GM12875 (cell line): ENCODE data around the gene DRC1.

Experiments
- H3K4me3 ChIP-seq: one replicate; pipeline ENCODE4 v1.5.1; 2011; ENCODE audit warnings: low read depth, low read length, control low read depth
- TF ChIP-seq, protein P1 (sequence below): IDR thresholded peaks from 2 replicates; pipeline ENCODE4 v1.5.1; 2011; ENCODE audit warnings: low read depth, mild to moderate bottlenecking, control low read depth, inconsistent platforms, low read length, moderate library complexity, borderline replicate concordance; ENCODE audit not compliant: insufficient read depth

The DRC1 gene

DNA sequence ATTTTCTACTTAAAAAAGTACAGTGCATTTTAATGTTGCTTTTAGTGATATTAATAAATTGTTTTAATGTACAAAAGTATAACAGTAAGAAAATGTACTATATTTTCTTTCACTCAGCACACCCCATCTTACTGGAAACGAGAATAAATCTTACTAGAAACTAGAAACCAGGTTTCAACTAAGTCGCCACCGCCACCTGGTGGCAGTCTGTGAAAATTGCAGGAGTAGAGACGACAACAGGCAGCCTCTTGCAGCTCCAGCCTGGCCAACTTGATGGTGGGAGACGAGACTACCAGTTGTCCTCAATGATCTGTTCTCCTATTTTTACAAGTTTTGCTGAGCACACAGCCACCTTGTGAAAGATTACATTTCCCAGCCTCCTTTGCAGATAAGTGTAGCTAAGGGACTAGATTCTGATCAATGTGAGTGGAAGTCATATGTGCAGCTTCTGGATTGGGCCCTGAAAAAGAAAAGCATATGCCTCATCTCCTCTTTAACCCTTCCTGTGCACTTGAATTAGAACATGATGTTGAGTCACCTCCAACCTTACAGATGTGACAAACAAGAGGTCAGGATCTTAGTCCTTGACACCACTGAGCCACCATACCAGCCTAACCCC is 67.5 kb downstream of the DRC1 start:
- TF ChIP-seq, protein P1, sequence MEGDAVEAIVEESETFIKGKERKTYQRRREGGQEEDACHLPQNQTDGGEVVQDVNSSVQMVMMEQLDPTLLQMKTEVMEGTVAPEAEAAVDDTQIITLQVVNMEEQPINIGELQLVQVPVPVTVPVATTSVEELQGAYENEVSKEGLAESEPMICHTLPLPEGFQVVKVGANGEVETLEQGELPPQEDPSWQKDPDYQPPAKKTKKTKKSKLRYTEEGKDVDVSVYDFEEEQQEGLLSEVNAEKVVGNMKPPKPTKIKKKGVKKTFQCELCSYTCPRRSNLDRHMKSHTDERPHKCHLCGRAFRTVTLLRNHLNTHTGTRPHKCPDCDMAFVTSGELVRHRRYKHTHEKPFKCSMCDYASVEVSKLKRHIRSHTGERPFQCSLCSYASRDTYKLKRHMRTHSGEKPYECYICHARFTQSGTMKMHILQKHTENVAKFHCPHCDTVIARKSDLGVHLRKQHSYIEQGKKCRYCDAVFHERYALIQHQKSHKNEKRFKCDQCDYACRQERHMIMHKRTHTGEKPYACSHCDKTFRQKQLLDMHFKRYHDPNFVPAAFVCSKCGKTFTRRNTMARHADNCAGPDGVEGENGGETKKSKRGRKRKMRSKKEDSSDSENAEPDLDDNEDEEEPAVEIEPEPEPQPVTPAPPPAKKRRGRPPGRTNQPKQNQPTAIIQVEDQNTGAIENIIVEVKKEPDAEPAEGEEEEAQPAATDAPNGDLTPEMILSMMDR, result peak; percentile 83
- H3K4me3 ChIP-seq, result no peak overlapping the region

DNA sequence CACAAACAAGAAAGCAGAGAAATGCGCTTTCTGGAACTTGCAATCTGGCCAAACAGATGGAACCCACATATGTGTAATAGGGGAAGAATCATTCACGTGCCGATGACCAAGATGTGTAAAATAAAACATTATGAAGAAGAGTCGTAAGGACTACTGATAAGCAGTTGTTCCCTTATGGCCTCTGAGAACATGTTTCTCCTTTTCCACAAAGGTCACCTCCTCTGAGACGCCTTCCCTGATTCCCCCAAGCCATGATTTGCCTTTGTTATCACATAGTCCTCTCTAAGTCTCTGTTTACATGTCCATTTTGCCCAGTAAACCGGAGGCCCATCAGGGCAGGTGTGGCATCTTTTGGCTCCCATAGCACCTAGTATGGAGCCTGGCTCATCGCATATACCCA is 68.2 kb downstream of the DRC1 start:
- TF ChIP-seq, protein P1, result no peak
- H3K4me3 ChIP-seq, result no peak overlapping the region

DNA sequence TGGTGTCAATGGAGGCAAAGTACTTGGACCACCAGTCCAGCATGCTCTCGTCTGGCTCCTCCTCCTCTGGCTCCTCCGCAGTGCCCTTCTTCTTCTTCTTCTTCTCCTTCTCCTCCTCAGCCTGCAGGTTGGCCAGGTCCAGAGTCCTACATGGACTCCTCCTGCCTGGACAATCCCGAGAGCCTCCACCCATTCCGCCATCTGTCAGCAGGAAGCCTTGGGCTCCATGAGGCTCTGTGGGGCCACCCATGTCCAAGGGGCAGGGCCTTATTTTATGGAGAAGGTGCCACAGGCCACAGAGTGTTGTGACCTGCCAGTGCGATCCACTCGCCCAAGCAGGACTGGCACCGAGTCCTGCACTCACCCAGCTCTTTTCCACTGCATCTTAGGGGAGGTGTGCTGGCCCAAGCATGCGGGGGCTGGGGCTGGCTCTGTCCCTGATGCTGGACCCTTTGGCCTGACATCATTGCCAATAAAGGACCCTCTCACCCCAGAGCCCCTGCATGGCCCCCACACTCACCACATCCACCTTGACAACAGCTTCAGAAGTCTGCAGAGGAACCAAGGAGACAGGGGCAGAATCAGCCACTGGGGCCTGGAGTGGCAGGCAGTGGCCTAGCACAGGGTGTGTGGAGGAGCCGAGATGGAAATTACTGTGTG is 69.0 kb downstream of the DRC1 start:
- H3K4me3 ChIP-seq, result no peak overlapping the region
- TF ChIP-seq, protein P1, result no peak

DNA sequence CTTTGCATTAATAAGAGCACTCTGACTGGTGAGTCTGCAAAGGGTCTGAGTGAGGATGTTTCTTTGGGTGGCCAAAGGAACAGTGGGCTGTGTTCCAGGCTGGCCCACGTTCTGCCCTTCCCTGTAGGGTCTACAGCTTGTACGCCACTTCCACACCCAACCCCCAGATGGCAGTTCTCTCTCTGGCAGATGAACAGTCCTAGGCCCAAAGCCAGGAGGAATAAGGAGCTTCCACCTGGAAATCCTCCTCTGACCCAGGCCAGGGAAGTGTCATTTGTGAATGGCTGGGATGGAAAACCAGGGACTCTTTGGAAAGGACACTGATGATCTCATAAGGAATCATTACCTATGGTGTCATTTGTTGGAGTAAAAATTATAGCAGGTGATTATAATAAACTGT is 69.6 kb downstream of the DRC1 start:
- TF ChIP-seq, protein P1, result no peak

DNA sequence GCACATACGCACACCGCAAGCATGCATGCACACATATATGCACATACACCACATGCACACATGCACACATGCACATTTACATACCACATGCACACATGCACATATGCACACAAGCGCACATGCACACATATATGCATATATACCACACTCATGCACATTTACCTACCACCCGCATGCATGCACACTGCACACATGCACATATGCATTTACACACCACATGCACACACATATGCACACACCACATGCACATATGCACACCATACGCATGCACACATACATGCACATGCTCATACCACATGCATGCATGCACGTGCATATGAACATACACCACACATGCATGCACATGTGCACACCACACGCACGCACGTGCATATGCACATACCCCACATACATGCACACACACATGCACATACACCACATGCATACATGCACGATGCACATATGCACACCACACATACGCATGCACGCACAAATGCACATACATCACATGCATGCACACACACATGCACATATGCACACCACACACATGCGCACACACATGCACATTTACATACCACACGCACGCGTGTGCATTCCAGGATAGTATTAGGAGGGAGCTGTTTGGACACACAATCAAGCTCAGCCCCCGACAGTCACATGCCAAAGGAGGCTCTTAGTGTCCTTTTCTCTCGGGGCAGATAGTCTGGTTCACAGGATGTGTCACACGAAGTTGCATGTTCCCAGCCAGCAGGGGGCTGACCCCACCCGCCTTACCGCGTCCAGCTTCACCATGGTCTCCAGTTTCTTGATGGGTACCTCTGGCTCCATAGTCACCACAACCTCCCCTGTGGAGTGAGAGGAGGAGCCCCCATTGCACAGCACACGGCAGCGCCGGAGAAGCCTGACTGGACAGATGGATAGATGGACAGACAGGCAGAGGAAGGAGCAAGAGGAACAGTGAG is 70.3 kb downstream of the DRC1 start:
- no peak overlapping the region for H3K4me3 ChIP-seq
- TF ChIP-seq, protein P1, result no peak

More for the DNA sequence above, 69.6 kb downstream of the DRC1 start:
- no peak overlapping the region for H3K4me3 ChIP-seq

DNA sequence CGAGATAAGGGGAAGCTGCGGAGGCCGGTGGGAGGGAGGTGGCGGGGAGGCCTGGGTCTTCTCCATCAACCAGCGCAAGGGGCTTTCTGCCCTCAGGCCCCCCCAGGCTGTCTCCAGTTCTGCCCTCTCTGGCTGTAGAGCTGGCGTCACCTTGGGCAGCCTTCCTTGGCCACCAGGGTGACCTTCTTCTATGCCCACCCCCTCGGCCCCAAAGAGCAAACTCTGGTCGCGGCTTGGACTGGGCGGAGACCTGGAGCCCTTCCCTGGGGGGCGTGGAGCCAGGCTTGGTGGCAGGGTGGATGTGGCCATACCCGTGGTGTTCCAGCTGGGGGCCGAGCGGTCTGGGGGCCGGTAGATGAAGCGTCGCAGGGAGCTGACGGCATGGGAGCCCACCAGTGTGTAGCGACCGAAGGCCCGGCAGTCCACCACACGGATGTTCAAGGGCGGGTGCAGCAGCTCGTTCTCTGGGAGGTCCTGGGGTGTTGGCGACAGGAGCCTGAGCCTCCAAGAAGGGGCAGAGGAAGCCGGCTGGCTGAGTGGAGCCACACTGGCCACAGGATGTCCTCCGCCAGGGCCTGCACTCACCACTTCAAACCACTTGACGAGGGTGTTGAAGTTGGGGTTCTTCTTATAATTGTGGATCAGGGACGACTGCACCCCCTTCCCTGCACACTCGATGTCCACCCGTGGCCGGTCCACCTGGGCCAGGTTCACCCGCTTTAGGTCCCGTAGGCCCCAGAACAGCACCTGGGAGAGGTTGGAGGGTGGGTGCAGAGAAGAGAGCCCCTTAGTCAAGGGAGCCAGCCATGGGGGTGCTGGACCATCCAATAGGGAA is 71.3 kb downstream of the DRC1 start:
- no peak overlapping the region for H3K4me3 ChIP-seq
- TF ChIP-seq, protein P1, result no peak
